ENCODE data around the gene PDZD8. TPM values are rescaled to one million over a fixed set of nuclear protein-coding genes. Genes with fewer than 3 reads are reported as not detected.

PDZD8 gene
- total RNA-seq, 2 experiments from 2014 or later, result 13.6 to 15.8 TPM

- CTCF ChIA-PET, result no interaction called here
- DNase-seq, result no peak
- intact Hi-C loops (cut with micrococcal nuclease), result no loop called here
- H3K4me3 Mint-ChIP-seq, result no peak overlapping the region
- H3K27ac Mint-ChIP-seq, result no peak overlapping the region
- peaks cover 22% of the 10 kb centered on the region for H3K27me3 Mint-ChIP-seq (ENCODE audit: low read depth)
- no peaks in the 10 kb centered on the region for H3K9me3 Mint-ChIP-seq
- peaks cover 3% of the 10 kb centered on the region for H3K4me1 Mint-ChIP-seq (ENCODE audit: low read depth)
- no peaks in the 10 kb centered on the region for H3K36me3 Mint-ChIP-seq (ENCODE audit: low read depth)
These were observed 118.3 kb downstream of the PDZD8 start for GRCh38 chr10:117256910-117257309.

GRCh38 chr10:117255835-117256460, 119.3 kb downstream of the PDZD8 start:
- intact Hi-C loops (cut with micrococcal nuclease), result no loop called here
- no peak for DNase-seq
- no peak overlapping the region for H3K27ac Mint-ChIP-seq
- no peaks in the 10 kb centered on the region for H3K36me3 Mint-ChIP-seq (ENCODE audit: low read depth)
- H3K4me3 Mint-ChIP-seq, result no peak overlapping the region
- H3K4me1 Mint-ChIP-seq (ENCODE audit: low read depth), result peaks cover 3% of the 10 kb centered on the region
- no peaks in the 10 kb centered on the region for H3K9me3 Mint-ChIP-seq
- CTCF ChIA-PET, result no interaction called here
- H3K27me3 Mint-ChIP-seq (ENCODE audit: low read depth), result peaks cover 25% of the 10 kb centered on the region

GRCh38 chr10:117254774-117255735, 120.2 kb downstream of the PDZD8 start:
- Mint-ChIP-seq H3K9me3 (no peaks in the 10 kb centered on the region), H3K27ac (no peak overlapping the region), H3K36me3 (ENCODE audit: low read depth) (no peaks in the 10 kb centered on the region), H3K27me3 (ENCODE audit: low read depth) (peaks cover 25% of the 10 kb centered on the region), H3K4me1 (ENCODE audit: low read depth) (peaks cover 3% of the 10 kb centered on the region), H3K4me3 (no peak overlapping the region)
- CTCF ChIA-PET, result no interaction called here
- intact Hi-C loops (cut with micrococcal nuclease), result no loop called here
- no peak for DNase-seq

GRCh38 chr10:117254338-117254737, 120.9 kb downstream of the PDZD8 start:
- no peak for DNase-seq
- Mint-ChIP-seq H3K4me3 (no peak overlapping the region), H3K27ac (no peak overlapping the region), H3K36me3 (ENCODE audit: low read depth) (no peaks in the 10 kb centered on the region), H3K9me3 (no peaks in the 10 kb centered on the region), H3K4me1 (ENCODE audit: low read depth) (peaks cover 3% of the 10 kb centered on the region), H3K27me3 (ENCODE audit: low read depth) (peaks cover 24% of the 10 kb centered on the region)
- intact Hi-C loops (cut with micrococcal nuclease), result no loop called here
- CTCF ChIA-PET, result no interaction called here

- no peak overlapping the region for H3K27ac Mint-ChIP-seq
- no peaks in the 10 kb centered on the region for H3K9me3 Mint-ChIP-seq
- H3K36me3 Mint-ChIP-seq (ENCODE audit: low read depth), result no peaks in the 10 kb centered on the region
- intact Hi-C loops (cut with micrococcal nuclease), result no loop called here
- H3K4me1 Mint-ChIP-seq (ENCODE audit: low read depth), result no peaks in the 10 kb centered on the region
- no peak overlapping the region for H3K4me3 Mint-ChIP-seq
- CTCF ChIA-PET, result no interaction called here
- DNase-seq, result no peak
- peaks cover 24% of the 10 kb centered on the region for H3K27me3 Mint-ChIP-seq (ENCODE audit: low read depth)
These were observed 121.3 kb downstream of the PDZD8 start for GRCh38 chr10:117253908-117254307.

GRCh38 chr10:117250411-117250810, 124.8 kb downstream of the PDZD8 start:
- intact Hi-C loops (cut with micrococcal nuclease), result no loop called here
- CTCF ChIA-PET, result interaction anchor here (0.6 to 1.7 kb wide), 3 partner anchors 34 to 413 kb away, joined by 3 to 4 read pairs (median 3); no protein-coding TSS in a partner anchor

GRCh38 chr10:117249493-117250093, 125.6 kb downstream of the PDZD8 start:
- Mint-ChIP-seq H3K9me3 (no peaks in the 10 kb centered on the region), H3K36me3 (ENCODE audit: low read depth) (no peaks in the 10 kb centered on the region), H3K4me1 (ENCODE audit: low read depth) (no peaks in the 10 kb centered on the region), H3K27me3 (ENCODE audit: low read depth) (peaks cover 39% of the 10 kb centered on the region), H3K4me3 (no peak overlapping the region), H3K27ac (no peak overlapping the region)
- CTCF ChIA-PET, result interaction anchor here (0.7 to 1.2 kb wide), 5 partner anchors 23 to 70 kb away, joined by 3 to 5 read pairs (median 3); no protein-coding TSS in a partner anchor
- intact Hi-C loops (cut with micrococcal nuclease), result no loop called here
- DNase-seq, result no peak

More at GRCh38 chr10:117250411-117250810, 124.8 kb downstream of the PDZD8 start:
- Mint-ChIP-seq H3K4me1 (ENCODE audit: low read depth) (no peaks in the 10 kb centered on the region), H3K36me3 (ENCODE audit: low read depth) (no peaks in the 10 kb centered on the region), H3K4me3 (no peak overlapping the region), H3K27me3 (ENCODE audit: low read depth) (peaks cover 33% of the 10 kb centered on the region), H3K27ac (no peak overlapping the region), H3K9me3 (no peaks in the 10 kb centered on the region)
- DNase-seq, result no peak

- intact Hi-C loops (cut with micrococcal nuclease), result no loop called here
- Mint-ChIP-seq H3K36me3 (ENCODE audit: low read depth) (no peaks in the 10 kb centered on the region), H3K9me3 (no peaks in the 10 kb centered on the region), H3K4me1 (ENCODE audit: low read depth) (no peaks in the 10 kb centered on the region), H3K4me3 (no peak overlapping the region), H3K27me3 (ENCODE audit: low read depth) (peaks cover 44% of the 10 kb centered on the region), H3K27ac (no peak overlapping the region)
- CTCF ChIA-PET, result interaction anchor here (0.9 to 1.2 kb wide), 4 partner anchors 22 to 71 kb away, joined by 3 to 5 read pairs (median 3); no protein-coding TSS in a partner anchor
- no peak for DNase-seq
These were observed 126.3 kb downstream of the PDZD8 start for GRCh38 chr10:117248750-117249465.

- intact Hi-C loops (cut with micrococcal nuclease), result no loop called here
- Mint-ChIP-seq H3K9me3 (no peaks in the 10 kb centered on the region), H3K27ac (no peak overlapping the region), H3K4me1 (ENCODE audit: low read depth) (no peaks in the 10 kb centered on the region), H3K27me3 (ENCODE audit: low read depth) (peaks cover 58% of the 10 kb centered on the region), H3K36me3 (ENCODE audit: low read depth) (no peaks in the 10 kb centered on the region), H3K4me3 (no peak overlapping the region)
- CTCF ChIA-PET, result interaction anchor here (1.7 to 2.9 kb wide), 2 partner anchors 18 to 30 kb away, joined by 5 to 15 read pairs; no protein-coding TSS in a partner anchor
- DNase-seq, result no peak
These were observed 128.1 kb downstream of the PDZD8 start for GRCh38 chr10:117246997-117247671.

- H3K36me3 Mint-ChIP-seq (ENCODE audit: low read depth), result no peaks in the 10 kb centered on the region
These were observed 132.8 kb downstream of the PDZD8 start for GRCh38 chr10:117242463-117242832.

More at GRCh38 chr10:117242463-117242832, 132.8 kb downstream of the PDZD8 start:
- Mint-ChIP-seq H3K4me1 (ENCODE audit: low read depth) (peaks cover 4% of the 10 kb centered on the region), H3K4me3 (no peak overlapping the region), H3K27ac (no peak overlapping the region), H3K9me3 (no peaks in the 10 kb centered on the region), H3K27me3 (ENCODE audit: low read depth) (peaks cover 48% of the 10 kb centered on the region)
- no peak for DNase-seq
- intact Hi-C loops (cut with micrococcal nuclease), result no loop called here
- CTCF ChIA-PET, result interaction anchor here (0.6 kb wide), 1 partner anchor 563 kb away, joined by 4 read pairs; no protein-coding TSS in a partner anchor
